Amygdala (tissue), 56 donors: ENCODE measurements around the gene RCCD1.

Experiments
- DNase-seq, 56 donors: peaks; one replicate each; lab custom pipeline; 2025; lab: John Stamatoyannopoulos, UW

RCCD1 gene

DNA sequence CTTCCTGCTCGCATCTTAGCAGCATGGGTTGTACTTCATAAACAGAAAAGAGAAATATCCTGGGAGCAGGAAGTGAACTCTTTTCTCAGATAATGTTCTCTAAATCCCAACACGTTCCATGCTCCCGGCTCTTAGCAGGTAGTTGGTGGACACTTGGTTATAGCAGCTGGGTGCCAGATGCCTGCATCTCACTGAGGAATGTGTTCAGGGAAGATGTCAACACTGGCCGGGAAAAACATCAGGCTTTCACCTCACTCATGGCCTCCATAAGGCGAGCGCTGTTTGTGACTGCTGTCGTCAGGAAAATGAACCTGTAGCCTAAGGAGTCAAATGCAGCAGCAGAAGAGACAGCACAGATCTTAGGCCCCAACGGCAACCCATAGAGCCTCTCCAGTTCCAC, 44.1 kb downstream of the RCCD1 start:
- DNase-seq = no peak

GRCh38 chr15:91001209-91001608, 46.5 kb downstream of the RCCD1 start:
- no peak for DNase-seq

DNA sequence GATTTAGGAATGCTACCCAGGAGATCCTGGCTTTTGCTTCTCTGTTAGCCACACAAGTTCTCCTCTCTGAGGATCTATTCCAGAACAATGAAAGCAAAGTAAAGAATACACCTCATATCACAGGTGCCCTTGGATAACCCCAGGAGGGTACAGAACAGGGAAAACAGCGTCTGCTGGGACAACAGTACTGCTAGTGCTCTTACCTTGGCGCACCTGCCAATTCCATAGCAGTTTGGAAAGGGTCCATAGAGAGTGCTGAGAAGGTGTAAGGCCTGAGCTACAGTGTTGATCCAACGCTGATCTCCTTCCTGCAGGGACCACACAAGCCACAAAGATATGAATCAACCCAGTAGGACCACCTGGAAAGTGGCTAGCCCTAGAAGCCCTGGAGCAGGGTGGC, 52.6 kb downstream of the RCCD1 start:
- no peak for DNase-seq
